ENCODE measurements around the gene OXER1. TPM values are rescaled to one million over a fixed set of nuclear protein-coding genes. Genes with fewer than 3 reads are reported as not detected.
A peak's percentile ranks its signal among the peaks of the same experiment; 100 is the strongest.

OXER1 gene
- total and polyA plus RNA-seq, 2 of the 13 experiments (the other 11 are each of a cell fraction or from before 2014, with no cell fraction given) = 8.0 to 9.0 TPM

DNA sequence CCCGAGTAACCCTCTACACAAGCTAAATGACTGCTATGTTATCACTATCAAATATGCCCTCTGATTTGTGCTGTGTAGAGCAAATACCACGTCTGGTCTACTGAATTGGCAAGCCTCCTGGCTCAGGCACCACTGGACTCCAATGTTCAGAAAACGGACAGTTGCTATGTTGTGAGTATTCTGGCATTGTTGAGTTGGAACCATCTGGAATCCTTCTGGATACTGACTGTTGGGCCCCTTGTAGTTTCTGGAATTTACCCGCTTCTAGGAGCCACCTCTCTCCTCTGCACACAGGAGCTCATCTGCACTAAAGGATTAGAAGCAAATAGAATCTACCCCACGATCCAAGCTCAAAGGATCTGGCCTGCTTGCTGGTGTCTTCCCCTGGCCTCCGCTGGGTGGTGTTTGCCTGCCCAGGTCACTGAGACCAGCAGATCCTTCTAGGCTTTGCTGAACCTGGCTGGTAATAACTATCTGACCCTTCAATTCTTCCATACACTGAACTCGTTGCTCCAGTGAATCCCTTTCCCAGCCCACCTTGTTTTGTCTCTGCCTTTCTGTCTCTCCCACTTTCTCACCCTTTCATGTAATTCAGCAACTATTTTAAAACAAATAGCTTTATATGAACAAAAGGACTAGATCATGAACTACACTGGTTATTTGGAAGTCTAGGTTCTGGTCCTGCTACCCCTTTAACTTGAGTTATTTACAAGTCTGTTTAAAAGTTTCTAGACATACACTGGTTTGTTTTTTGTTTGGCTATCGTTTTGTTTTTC, 30.5 kb upstream of the OXER1 start (continued):
- TF ChIP-seq, protein P1, sequence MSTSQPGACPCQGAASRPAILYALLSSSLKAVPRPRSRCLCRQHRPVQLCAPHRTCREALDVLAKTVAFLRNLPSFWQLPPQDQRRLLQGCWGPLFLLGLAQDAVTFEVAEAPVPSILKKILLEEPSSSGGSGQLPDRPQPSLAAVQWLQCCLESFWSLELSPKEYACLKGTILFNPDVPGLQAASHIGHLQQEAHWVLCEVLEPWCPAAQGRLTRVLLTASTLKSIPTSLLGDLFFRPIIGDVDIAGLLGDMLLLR (CRISPR knock-in tag; IDR thresholded peaks at IDR 0.05) = no peak
- TF ChIP-seq NR3C1 (CRISPR knock-in tag; IDR thresholded peaks at IDR 0.05) (no peak), ZFP41 (CRISPR knock-in tag; IDR thresholded peaks at IDR 0.05; ENCODE audit: borderline replicate concordance) (no peak), SPEN (CRISPR knock-in tag; IDR thresholded peaks at IDR 0.05; ENCODE audit: low read depth) (peak; percentile 51; the same call in 1 of the 2 replicates), MAZ (IDR thresholded peaks at IDR 0.05; ENCODE audit: borderline replicate concordance, low read depth, low read length) (no peak), MAZ (CRISPR knock-in tag; IDR thresholded peaks at IDR 0.05; ENCODE audit: low read depth) (no peak), ZNF274 (CRISPR knock-in tag; IDR thresholded peaks at IDR 0.05) (no peak), NR1H2 (CRISPR knock-in tag; IDR thresholded peaks at IDR 0.05; ENCODE audit: borderline replicate concordance, low read depth) (no peak), ZNF883 (CRISPR knock-in tag; IDR thresholded peaks at IDR 0.05; ENCODE audit: not compliant biosample characterization) (no peak), ZNF205 (CRISPR knock-in tag; IDR thresholded peaks at IDR 0.05) (peak; percentile 36; the same call in 1 of the 2 replicates), RBM39 (IDR thresholded peaks at IDR 0.05; ENCODE audit: low read depth, low read length, poor library complexity, severe bottlenecking) (no peak), ZNF773 (CRISPR knock-in tag; IDR thresholded peaks at IDR 0.05; ENCODE audit: borderline replicate concordance) (no peak), SRF (IDR thresholded peaks at IDR 0.05; ENCODE audit: low read depth, low read length) (no peak), MTF2 (CRISPR knock-in tag; IDR thresholded peaks at IDR 0.05; ENCODE audit: borderline replicate concordance) (no peak)
- TF ChIP-seq, protein P2, sequence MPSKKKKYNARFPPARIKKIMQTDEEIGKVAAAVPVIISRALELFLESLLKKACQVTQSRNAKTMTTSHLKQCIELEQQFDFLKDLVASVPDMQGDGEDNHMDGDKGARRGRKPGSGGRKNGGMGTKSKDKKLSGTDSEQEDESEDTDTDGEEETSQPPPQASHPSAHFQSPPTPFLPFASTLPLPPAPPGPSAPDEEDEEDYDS (CRISPR knock-in tag; IDR thresholded peaks at IDR 0.05) = peak; percentile 57
- TF ChIP-seq, protein P3, sequence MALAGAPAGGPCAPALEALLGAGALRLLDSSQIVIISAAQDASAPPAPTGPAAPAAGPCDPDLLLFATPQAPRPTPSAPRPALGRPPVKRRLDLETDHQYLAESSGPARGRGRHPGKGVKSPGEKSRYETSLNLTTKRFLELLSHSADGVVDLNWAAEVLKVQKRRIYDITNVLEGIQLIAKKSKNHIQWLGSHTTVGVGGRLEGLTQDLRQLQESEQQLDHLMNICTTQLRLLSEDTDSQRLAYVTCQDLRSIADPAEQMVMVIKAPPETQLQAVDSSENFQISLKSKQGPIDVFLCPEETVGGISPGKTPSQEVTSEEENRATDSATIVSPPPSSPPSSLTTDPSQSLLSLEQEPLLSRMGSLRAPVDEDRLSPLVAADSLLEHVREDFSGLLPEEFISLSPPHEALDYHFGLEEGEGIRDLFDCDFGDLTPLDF (CRISPR knock-in tag; IDR thresholded peaks at IDR 0.05) = no peak
- TF ChIP-seq, protein P4, sequence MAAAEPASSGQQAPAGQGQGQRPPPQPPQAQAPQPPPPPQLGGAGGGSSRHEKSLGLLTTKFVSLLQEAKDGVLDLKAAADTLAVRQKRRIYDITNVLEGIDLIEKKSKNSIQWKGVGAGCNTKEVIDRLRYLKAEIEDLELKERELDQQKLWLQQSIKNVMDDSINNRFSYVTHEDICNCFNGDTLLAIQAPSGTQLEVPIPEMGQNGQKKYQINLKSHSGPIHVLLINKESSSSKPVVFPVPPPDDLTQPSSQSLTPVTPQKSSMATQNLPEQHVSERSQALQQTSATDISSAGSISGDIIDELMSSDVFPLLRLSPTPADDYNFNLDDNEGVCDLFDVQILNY (CRISPR knock-in tag; conservative IDR thresholded peaks at IDR 0.05) = no peak; the same call in 1 of the 2 replicates
- TF ChIP-seq, protein P5, sequence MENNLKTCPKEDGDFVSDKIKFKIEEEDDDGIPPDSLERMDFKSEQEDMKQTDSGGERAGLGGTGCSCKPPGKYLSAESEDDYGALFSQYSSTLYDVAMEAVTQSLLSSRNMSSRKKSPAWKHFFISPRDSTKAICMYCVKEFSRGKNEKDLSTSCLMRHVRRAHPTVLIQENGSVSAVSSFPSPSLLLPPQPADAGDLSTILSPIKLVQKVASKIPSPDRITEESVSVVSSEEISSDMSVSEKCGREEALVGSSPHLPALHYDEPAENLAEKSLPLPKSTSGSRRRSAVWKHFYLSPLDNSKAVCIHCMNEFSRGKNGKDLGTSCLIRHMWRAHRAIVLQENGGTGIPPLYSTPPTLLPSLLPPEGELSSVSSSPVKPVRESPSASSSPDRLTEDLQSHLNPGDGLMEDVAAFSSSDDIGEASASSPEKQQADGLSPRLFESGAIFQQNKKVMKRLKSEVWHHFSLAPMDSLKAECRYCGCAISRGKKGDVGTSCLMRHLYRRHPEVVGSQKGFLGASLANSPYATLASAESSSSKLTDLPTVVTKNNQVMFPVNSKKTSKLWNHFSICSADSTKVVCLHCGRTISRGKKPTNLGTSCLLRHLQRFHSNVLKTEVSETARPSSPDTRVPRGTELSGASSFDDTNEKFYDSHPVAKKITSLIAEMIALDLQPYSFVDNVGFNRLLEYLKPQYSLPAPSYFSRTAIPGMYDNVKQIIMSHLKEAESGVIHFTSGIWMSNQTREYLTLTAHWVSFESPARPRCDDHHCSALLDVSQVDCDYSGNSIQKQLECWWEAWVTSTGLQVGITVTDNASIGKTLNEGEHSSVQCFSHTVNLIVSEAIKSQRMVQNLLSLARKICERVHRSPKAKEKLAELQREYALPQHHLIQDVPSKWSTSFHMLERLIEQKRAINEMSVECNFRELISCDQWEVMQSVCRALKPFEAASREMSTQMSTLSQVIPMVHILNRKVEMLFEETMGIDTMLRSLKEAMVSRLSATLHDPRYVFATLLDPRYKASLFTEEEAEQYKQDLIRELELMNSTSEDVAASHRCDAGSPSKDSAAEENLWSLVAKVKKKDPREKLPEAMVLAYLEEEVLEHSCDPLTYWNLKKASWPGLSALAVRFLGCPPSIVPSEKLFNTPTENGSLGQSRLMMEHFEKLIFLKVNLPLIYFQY (CRISPR knock-in tag; IDR thresholded peaks at IDR 0.05; ENCODE audit: borderline replicate concordance) = no peak
- TF ChIP-seq, protein P6, sequence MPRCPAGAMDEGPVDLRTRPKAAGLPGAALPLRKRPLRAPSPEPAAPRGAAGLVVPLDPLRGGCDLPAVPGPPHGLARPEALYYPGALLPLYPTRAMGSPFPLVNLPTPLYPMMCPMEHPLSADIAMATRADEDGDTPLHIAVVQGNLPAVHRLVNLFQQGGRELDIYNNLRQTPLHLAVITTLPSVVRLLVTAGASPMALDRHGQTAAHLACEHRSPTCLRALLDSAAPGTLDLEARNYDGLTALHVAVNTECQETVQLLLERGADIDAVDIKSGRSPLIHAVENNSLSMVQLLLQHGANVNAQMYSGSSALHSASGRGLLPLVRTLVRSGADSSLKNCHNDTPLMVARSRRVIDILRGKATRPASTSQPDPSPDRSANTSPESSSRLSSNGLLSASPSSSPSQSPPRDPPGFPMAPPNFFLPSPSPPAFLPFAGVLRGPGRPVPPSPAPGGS (CRISPR knock-in tag; IDR thresholded peaks at IDR 0.05) = no peak
